ENCODE measurements around the gene DMAC2.

DNA sequence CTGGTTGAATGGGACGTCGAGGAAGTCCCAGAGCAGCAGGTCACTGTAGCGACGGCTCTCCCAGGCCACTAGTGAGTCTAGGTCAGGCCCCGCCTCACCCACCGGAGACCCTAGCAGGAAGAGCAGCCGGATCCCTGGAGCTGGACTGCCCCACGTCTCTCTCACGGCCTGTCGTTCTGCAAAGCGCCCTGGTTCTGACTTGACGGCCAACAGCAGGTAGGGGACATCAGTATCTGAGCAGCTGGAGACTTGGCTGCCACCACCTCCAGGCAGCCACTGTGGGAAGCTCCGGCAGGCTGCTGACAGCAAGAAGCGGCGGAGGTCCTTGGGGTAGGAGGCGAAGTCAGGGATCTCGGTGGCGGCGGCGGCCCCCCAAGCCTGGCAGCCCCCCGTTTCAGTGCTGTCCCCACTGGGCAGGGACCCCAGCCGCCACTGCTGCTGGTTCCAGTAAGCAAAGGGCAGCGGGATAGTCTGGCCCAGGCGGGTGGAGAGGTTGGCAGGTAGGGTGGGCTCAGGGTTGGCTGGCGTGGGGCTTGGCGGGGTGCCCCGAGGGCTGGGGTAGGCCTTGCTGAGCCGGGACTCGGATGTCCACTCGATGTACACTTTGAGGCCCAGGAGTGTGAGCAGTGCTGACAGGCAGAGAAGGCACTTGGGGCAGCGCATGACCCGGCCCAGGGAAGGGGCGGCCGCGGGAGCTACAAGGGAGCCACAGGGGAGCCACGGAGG, 13.4 kb downstream of the DMAC2 start:
- TF ChIP-seq, protein P1, sequence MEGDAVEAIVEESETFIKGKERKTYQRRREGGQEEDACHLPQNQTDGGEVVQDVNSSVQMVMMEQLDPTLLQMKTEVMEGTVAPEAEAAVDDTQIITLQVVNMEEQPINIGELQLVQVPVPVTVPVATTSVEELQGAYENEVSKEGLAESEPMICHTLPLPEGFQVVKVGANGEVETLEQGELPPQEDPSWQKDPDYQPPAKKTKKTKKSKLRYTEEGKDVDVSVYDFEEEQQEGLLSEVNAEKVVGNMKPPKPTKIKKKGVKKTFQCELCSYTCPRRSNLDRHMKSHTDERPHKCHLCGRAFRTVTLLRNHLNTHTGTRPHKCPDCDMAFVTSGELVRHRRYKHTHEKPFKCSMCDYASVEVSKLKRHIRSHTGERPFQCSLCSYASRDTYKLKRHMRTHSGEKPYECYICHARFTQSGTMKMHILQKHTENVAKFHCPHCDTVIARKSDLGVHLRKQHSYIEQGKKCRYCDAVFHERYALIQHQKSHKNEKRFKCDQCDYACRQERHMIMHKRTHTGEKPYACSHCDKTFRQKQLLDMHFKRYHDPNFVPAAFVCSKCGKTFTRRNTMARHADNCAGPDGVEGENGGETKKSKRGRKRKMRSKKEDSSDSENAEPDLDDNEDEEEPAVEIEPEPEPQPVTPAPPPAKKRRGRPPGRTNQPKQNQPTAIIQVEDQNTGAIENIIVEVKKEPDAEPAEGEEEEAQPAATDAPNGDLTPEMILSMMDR (IDR thresholded peaks at IDR 0.05) = no peak
- no peak for TF ChIP-seq POLR2A (IDR thresholded peaks at IDR 0.05)

Measured in right lobe of liver (tissue), 4 donors.